Activated T-helper 17 cell treated with anti-CD3 and anti-CD28 coated beads, Interleukin-2, amount 50 U/mL, for 72 hours (primary cell): ENCODE measurements around the gene UVRAG. TPM values are rescaled to one million over a fixed set of nuclear protein-coding genes. Genes with fewer than 3 reads are reported as not detected.

Source experiments
- ATAC-seq: fragments of 150-1000 bp; cut with Tn5 transposase; replicated peaks from 2 replicates; pipeline ENCODE4 v1.10.0; 2021; ENCODE audit warnings: mild to moderate bottlenecking, moderate library complexity
- H3K27ac Mint-ChIP-seq: one replicate; pipeline ENCODE4 v1.8.0; 2022; ENCODE audit warnings: mixed read lengths
- H3K27me3 Mint-ChIP-seq: one replicate; pipeline ENCODE4 v1.8.0; 2022; ENCODE audit warnings: mixed read lengths
- H3K36me3 Mint-ChIP-seq: one replicate; pipeline ENCODE4 v1.8.0; 2022; ENCODE audit warnings: low read depth, mild to moderate bottlenecking, mixed read lengths
- H3K4me1 Mint-ChIP-seq: one replicate; pipeline ENCODE4 v1.8.0; 2022; ENCODE audit warnings: mixed read lengths
- H3K4me3 Mint-ChIP-seq: one replicate; pipeline ENCODE4 v1.8.0; 2022; ENCODE audit warnings: mild to moderate bottlenecking, mixed read lengths
- H3K9me3 Mint-ChIP-seq: one replicate; pipeline ENCODE4 v1.8.0; 2022; ENCODE audit warnings: mixed read lengths
- total RNA-seq, 2 donors: library from RNA; stranded (reverse); gene quantifications; one replicate each; pipeline ENCODE4 v1.2.3, GENCODE V29; 2022

UVRAG gene
- total RNA-seq, 2 donors from 2014 or later, result 14.1 to 20.1 TPM

DNA sequence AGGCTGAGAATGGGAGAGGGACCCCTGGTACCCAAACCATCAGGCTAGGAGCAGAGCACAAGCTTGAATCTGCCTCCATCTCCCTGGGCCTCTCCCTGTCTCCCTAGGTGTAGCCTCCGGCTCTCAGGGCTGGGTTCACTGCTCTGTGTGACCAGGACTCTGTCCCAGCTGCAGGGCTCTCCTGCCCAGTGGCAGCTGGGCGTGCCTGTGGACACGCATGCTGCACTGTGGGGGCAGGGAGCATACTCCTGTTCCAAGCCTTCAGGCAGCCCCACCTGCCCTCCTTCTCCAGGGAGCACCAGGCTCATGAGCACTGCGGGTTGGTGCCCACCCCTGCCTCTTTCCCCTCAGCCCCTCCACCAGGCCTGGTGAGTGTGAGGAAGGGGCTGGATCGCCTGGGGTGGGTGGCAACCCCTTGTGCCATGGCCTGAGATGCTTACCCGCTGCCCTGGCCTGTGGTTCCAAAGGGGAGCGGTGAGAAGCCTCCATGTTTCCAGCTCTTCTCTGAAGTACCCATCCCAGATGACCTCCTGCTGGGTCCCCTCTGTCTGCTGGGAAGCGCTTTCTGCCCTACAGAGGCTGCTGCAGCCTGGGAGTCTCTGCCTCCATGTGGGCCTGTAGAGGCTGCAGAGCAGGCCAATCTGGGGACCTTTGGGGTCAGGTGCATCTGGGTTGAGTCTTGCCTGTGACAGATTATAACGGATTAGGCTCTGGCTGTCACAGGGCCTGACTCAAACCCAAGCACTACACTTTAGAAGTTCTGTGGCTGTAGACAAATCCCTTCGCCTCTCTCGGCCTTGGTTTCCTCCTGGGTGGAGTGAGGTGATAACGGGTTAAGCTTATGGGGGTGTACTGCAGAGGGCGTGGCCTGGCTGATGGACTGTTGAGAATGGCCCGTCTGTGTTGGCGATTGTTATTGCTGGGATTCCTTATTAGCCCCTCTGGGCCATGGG is 347.6 kb downstream of the UVRAG start:
- no peaks in the 10 kb centered on the region for H3K9me3 Mint-ChIP-seq
- no peak overlapping the region for H3K4me3 Mint-ChIP-seq
- H3K4me1 Mint-ChIP-seq, result no peaks in the 10 kb centered on the region
- no peaks in the 10 kb centered on the region for H3K36me3 Mint-ChIP-seq
- no peaks in the 10 kb centered on the region for H3K27me3 Mint-ChIP-seq
- ATAC-seq, result no peak
- no peak overlapping the region for H3K27ac Mint-ChIP-seq

DNA sequence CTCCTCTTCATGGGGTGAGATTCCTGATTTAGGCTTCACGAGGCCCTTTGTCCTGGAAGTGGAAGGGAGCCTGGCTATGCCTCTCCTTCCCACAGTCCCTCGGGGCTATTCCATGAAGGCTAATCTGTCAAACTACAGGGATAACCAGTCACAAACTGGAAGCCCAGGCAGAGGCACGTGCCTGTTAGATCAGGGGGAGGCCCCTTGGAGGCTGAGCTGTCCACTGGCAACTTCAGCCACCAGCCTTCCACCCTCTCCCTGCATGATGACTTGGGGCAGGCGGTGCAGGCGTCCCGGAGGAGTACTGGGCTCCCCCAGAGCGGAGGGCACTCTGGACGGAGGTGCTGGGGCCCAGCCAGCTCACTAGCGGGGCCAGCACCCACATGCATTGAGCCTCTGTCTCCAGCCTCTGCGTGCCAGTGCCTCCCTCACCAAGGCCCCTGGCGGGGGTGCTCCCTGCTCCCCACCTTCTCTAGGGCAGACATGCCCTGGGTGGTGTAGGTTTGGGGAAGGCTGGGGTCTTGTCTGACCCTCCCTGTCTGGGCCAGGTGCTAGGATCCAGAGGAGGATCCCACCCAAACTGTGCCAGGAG is 348.4 kb downstream of the UVRAG start:
- H3K4me1 Mint-ChIP-seq, result no peaks in the 10 kb centered on the region
- no peak overlapping the region for H3K4me3 Mint-ChIP-seq
- no peaks in the 10 kb centered on the region for H3K36me3 Mint-ChIP-seq
- H3K27me3 Mint-ChIP-seq, result no peaks in the 10 kb centered on the region
- ATAC-seq, result no peak
- no peak overlapping the region for H3K27ac Mint-ChIP-seq
- H3K9me3 Mint-ChIP-seq, result no peaks in the 10 kb centered on the region

DNA sequence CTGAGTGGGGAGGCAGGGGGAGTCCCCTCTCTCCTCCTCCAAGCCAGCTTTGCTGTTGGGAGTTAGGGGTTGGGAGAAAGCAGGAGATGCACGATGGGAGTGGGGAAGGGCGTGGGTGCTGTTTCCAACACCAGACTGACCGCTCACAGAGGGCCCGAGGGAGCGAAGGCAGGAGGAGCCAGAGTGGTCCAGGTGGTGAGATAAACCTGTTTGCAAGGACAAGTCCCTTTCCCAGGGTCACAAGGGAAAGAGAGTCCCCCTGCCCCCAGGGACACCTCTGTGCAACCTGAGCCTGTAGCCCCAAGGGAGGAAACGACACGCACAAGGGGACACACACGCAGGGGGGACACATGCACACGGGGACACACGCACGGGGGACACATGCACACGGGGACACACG is 349.1 kb downstream of the UVRAG start:
- H3K27me3 Mint-ChIP-seq, result no peaks in the 10 kb centered on the region
- no peaks in the 10 kb centered on the region for H3K36me3 Mint-ChIP-seq
- no peak overlapping the region for H3K4me3 Mint-ChIP-seq
- no peak overlapping the region for H3K27ac Mint-ChIP-seq
- no peaks in the 10 kb centered on the region for H3K9me3 Mint-ChIP-seq
- no peak for ATAC-seq
- H3K4me1 Mint-ChIP-seq, result no peaks in the 10 kb centered on the region

DNA sequence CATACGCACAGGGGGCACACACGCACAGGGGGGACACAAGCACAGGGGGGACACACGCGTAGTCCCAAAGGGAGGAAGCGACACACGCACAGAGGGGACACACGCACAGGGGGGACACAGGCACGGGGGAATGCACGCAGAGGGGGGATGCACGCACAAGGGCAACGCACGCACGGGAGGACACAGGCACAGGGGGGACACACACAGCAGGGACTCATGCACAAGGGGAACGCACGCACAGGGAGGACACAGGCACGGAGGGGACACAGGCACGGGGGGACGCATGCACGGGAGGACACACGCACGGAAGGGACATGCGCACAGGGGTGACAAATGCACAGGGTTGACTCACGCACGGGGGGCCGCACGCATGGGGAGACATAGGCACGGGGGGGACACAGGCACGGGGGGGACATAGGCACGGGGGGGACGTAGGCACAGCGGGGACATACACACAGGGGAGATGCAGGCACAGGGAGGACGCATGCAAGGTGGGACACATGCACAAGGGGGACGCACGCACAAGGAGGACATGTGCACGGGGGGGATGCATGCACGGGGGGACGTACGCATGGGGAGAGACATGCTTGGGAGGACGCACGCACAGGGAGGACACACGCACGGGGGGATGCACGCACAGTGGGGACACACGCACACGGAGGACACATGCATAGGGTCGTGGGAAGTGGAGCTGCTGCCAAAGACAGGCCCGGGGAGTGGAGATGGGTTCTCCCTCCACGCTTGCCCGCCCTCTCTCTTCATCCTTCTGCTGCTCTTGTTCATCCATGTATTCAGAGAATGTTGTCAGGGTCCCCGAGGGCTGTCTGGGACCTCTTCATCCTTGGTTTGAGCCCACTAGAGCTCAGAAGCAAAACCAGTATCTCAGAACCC is 350.1 kb downstream of the UVRAG start:
- ATAC-seq, result no peak
- no peak overlapping the region for H3K4me3 Mint-ChIP-seq
- H3K27me3 Mint-ChIP-seq, result no peaks in the 10 kb centered on the region

DNA sequence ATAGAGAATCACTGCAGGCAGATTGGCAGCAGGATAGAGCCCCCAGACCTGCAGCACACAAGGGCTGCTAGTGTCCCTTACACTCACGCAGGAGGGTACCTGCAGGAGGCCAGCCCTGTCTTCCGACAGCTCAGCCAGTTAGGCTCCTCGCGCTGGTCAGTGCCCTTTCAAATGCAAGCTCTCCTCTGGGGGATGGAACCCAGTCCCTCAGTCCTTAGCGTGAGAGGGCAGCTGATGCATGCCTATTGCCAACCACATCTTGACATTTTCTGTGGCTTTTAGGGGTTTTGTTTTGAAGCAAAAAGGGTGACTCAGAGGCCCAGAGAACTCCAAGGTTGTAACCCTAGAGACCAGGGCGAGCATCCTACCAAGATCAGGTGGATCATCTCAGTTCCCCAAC is 351.3 kb downstream of the UVRAG start:
- no peaks in the 10 kb centered on the region for H3K4me1 Mint-ChIP-seq

More for the DNA sequence above, 350.1 kb downstream of the UVRAG start:
- Mint-ChIP-seq H3K4me1 (no peaks in the 10 kb centered on the region), H3K36me3 (no peaks in the 10 kb centered on the region), H3K9me3 (no peaks in the 10 kb centered on the region), H3K27ac (no peak overlapping the region)

DNA sequence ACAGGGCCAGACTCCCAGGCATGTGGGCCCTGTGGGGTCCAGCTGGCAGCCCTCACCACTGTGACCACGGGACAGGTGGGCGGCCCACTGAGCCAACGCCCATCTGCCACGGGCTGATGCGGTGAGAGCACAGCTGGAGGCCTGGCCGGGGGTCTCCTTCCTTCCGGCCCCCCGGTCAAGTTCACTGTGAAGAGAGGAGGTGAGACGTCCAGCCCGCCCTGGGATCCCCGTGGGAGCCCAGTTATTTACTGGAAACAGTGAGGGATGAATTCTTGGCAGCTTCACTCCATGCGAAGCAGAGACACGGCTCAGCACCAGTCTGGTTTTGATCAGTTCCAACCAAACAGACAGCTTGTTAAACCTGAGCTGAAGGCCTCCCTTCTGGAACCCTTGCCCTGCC is 352.6 kb downstream of the UVRAG start:
- H3K27ac Mint-ChIP-seq, result no peak overlapping the region
- H3K9me3 Mint-ChIP-seq, result no peaks in the 10 kb centered on the region
- H3K4me3 Mint-ChIP-seq, result no peak overlapping the region
- H3K36me3 Mint-ChIP-seq, result no peaks in the 10 kb centered on the region
- H3K4me1 Mint-ChIP-seq, result no peaks in the 10 kb centered on the region
- ATAC-seq, result no peak
- no peaks in the 10 kb centered on the region for H3K27me3 Mint-ChIP-seq

More for the DNA sequence above, 351.3 kb downstream of the UVRAG start:
- Mint-ChIP-seq H3K4me3 (no peak overlapping the region), H3K9me3 (no peaks in the 10 kb centered on the region), H3K27ac (peak overlapping the region; percentile 56), H3K36me3 (no peaks in the 10 kb centered on the region), H3K27me3 (no peaks in the 10 kb centered on the region)
- ATAC-seq, result peak; percentile 95

DNA sequence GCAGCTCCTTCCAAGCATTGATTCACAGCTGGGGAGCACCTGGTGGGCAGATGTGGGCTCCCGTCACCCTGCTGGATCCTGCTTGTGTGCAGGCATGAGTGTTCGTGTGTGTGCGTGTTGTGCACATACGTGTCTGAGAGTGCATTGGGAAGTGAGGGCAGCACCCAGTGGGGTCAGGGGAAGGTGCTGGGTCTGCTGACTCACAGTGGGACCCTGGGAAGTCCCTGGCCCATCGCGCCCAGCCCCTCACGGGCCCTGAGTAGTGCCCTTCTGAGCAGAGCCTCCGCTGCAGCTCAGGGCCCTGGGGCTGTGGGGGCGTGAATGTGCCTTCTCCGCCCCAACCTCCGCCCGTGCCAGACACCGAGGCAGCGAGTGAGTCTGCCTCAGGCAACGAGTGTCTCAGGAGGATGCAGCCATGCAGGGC is 354.5 kb downstream of the UVRAG start:
- Mint-ChIP-seq H3K4me1 (no peaks in the 10 kb centered on the region), H3K4me3 (no peak overlapping the region), H3K36me3 (no peaks in the 10 kb centered on the region), H3K27me3 (no peaks in the 10 kb centered on the region), H3K27ac (no peak overlapping the region), H3K9me3 (no peaks in the 10 kb centered on the region)
- no peak for ATAC-seq

DNA sequence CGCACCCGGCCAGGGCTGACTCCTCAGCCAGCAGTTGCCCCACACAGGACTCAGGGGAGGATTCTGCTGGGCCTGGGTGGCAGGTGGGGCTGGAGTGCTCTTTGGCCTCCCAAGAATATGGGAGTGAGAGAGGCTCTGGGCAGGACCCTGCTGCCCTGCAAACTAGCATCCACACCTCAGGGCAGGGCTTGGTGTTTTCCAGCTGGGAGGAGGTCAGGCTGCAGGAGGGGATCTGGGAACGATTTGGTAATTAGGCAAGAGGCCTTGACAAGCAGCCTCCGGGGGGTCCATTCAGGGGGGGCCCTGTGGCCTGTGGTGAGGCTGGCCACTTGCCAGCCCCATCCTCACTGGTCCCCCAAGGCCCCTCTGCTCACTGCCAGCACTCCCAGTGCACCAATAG is 355.5 kb downstream of the UVRAG start:
- Mint-ChIP-seq H3K4me3 (no peak overlapping the region), H3K36me3 (no peaks in the 10 kb centered on the region), H3K9me3 (no peaks in the 10 kb centered on the region), H3K4me1 (no peaks in the 10 kb centered on the region), H3K27me3 (no peaks in the 10 kb centered on the region), H3K27ac (no peak overlapping the region)
- ATAC-seq, result no peak

DNA sequence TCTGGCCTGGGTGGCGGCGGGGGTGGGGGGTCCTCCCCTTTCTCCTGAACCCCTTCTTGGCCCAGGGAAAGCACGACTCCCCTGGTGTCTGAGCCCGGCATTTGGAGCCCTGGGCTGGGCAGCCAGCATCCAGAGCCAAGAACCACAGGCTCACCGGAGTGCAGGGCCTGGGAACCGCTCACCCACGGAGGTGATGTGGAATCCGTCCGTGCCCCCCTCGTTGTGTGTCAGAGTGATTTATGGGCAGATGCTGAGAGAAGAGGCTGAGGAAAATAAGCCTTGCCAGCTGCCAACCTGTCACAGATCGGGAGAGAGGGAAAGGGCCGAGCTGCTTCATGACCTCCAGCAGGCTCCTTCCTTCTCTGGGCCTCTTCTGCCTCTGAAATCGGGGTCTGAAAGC is 357.6 kb downstream of the UVRAG start:
- Mint-ChIP-seq H3K4me1 (no peaks in the 10 kb centered on the region), H3K36me3 (no peaks in the 10 kb centered on the region), H3K4me3 (no peak overlapping the region), H3K27ac (no peak overlapping the region), H3K27me3 (no peaks in the 10 kb centered on the region), H3K9me3 (no peaks in the 10 kb centered on the region)
- ATAC-seq, result no peak

DNA sequence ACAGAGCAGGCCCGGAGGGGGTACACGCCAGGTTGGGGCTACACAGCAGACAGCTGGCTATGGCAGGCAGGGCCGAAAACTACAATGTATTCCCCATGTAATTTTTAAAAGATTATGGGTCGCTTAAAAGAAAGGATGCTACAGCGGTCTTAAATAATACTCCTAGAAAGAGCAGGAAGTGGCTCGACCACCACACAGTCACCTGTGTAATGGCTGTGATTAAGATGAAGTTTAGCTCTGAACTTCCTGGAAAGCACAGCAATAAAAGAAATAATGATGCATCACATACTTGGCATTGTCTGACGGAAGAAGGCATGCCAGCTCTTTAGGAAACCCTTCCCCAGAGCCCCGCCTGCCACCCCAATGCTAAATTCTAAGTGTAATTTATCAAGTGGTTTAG is 358.7 kb downstream of the UVRAG start:
- H3K4me1 Mint-ChIP-seq, result no peaks in the 10 kb centered on the region
- H3K36me3 Mint-ChIP-seq, result no peaks in the 10 kb centered on the region
- H3K27me3 Mint-ChIP-seq, result no peaks in the 10 kb centered on the region
- no peak for ATAC-seq
- no peaks in the 10 kb centered on the region for H3K9me3 Mint-ChIP-seq
- no peak overlapping the region for H3K27ac Mint-ChIP-seq
- H3K4me3 Mint-ChIP-seq, result no peak overlapping the region

DNA sequence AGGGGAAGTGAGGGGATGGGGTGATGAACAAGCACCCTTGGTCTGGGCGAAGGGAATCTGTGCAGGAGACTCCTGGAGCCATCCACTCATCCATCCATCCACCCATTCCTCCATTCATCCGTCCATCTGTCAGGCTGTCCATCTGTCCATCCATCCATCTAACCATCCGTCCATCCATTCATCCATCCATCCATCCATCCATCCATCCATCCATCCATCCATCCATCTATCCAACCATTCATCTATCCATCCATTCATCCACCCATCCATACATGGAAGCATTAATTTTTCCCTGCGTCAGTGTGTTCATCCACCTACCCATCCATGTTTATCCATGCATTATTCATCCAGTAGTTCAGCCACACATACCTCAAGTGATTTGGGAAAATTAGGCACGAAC is 359.3 kb downstream of the UVRAG start:
- Mint-ChIP-seq H3K27me3 (no peaks in the 10 kb centered on the region), H3K27ac (no peak overlapping the region), H3K9me3 (no peaks in the 10 kb centered on the region), H3K4me1 (no peaks in the 10 kb centered on the region), H3K4me3 (no peak overlapping the region), H3K36me3 (no peaks in the 10 kb centered on the region)
- no peak for ATAC-seq

DNA sequence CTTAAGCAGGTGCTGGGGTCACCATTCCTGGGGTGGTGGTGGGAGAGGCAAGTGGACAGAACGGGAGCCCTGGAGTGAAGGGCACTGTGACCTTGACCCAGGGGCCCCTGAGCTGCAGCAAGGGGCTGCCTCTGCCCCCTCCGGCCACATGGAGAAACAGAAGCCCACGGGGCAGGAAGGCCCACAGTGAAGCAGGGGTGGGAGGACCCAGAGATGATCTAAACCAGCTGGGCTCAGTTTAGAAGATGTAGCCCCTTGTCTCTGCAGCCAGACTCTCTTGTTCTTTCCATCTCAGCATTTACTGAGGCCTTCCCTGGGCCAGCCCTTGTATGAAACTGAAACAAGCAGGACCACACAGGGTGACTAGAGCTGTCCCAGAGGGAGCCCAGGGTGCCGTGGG is 360.8 kb downstream of the UVRAG start:
- H3K9me3 Mint-ChIP-seq, result no peaks in the 10 kb centered on the region
- H3K36me3 Mint-ChIP-seq, result no peaks in the 10 kb centered on the region
- no peak overlapping the region for H3K4me3 Mint-ChIP-seq
- no peaks in the 10 kb centered on the region for H3K27me3 Mint-ChIP-seq
- no peak overlapping the region for H3K27ac Mint-ChIP-seq
- no peaks in the 10 kb centered on the region for H3K4me1 Mint-ChIP-seq
- ATAC-seq, result no peak

DNA sequence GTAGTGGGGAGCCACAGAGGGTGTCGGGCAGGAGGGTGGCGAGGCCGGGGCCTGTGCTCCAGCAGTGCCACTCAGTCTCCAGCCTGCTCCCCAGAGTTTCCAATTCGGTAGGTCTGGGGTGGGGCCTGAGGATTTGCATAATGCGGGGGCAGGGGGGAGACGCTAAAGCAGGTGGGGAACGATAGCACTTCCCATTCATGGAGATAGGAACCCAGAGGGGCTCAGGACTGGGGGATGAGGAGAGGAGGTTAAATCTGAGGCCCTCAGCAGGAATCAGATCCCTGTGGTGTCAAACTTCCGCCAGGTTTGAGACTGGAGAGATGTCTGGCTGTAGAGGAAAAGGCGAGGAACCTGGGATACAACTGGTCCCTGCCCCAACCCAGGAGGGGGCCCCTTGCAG is 361.5 kb downstream of the UVRAG start:
- H3K4me1 Mint-ChIP-seq, result no peaks in the 10 kb centered on the region
- no peaks in the 10 kb centered on the region for H3K27me3 Mint-ChIP-seq
- H3K27ac Mint-ChIP-seq, result no peak overlapping the region
- no peak overlapping the region for H3K4me3 Mint-ChIP-seq
- ATAC-seq, result no peak
- no peaks in the 10 kb centered on the region for H3K36me3 Mint-ChIP-seq
- H3K9me3 Mint-ChIP-seq, result no peaks in the 10 kb centered on the region

DNA sequence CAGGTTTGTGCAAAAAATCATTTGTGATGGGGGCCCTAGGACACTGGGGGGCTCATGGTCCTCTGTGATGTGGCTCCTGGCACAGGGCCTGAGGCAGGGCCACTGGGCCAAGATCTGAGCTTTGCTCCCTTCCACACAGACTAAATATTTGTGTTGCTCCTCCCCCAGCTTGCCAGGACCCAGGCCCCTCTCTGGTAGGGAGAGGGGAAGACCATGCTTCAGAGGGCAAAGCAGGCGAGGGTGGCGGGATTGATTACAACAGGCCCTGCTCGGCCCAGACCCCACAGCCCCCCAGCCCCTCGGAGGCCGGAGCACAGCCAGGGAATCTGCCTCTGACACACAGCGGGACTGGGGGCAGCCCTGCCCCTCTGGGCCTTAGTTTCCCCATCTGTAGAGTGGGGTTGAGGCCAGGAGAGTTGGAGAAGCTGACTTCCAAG is 362.3 kb downstream of the UVRAG start:
- Mint-ChIP-seq H3K27me3 (no peaks in the 10 kb centered on the region), H3K4me3 (no peak overlapping the region), H3K4me1 (no peaks in the 10 kb centered on the region), H3K27ac (no peak overlapping the region), H3K9me3 (no peaks in the 10 kb centered on the region), H3K36me3 (no peaks in the 10 kb centered on the region)
- ATAC-seq, result no peak
